PC-9 (cell line): ENCODE data around the gene PXN.

Source experiments
- CTCF ChIP-seq: fragments of 200-600 bp; sonication (generic); conservative IDR thresholded peaks from 2 replicates; pipeline ENCODE4 v1.6.1; 2017; ENCODE audit warnings: mixed run types, antibody characterized with exemption, mild to moderate bottlenecking, moderate library complexity
- EZH2 ChIP-seq: fragments of 200-600 bp; sonication (generic); IDR thresholded peaks from 2 replicates; pipeline ENCODE4 v1.8.0; 2017; ENCODE audit warnings: antibody characterized with exemption, low read depth

GRCh38 chr12:120214626-120215356 lies 50.7 kb downstream of the PXN start:
- TF ChIP-seq CTCF: no peak
- no peak for TF ChIP-seq EZH2
